ENCODE results near the gene COPZ2. TPM values are rescaled to one million over a fixed set of nuclear protein-coding genes. Genes with fewer than 3 reads are reported as not detected.

COPZ2 gene
- total RNA-seq, 1 donor from 2014 or later, result 0.30 TPM

GRCh38 chr17:48056879-48057278 is 19.3 kb upstream of the COPZ2 start:
- Mint-ChIP-seq H3K27ac (peak overlapping the region; percentile 42), H3K4me3 (peak overlapping the region; percentile 24), H3K27me3 (ENCODE audit: insufficient read depth, low read depth) (peaks cover 9% of the 10 kb centered on the region), H3K4me1 (peaks cover 41% of the 10 kb centered on the region), H3K36me3 (peaks cover 46% of the 10 kb centered on the region), H3K9me3 (no peaks in the 10 kb centered on the region)
- Histone ChIP-seq H3K27me3 (no peaks in the 10 kb centered on the region), H3K9me3 (ENCODE audit: low read depth) (no peaks in the 10 kb centered on the region), H2AFZ (replicated peaks) (no peak overlapping the region), H3F3A (ENCODE audit: low read depth) (peaks cover 25% of the 10 kb centered on the region), H3K27ac (no peak overlapping the region), H3K79me2 (ENCODE audit: low read depth) (peaks cover 53% of the 10 kb centered on the region), H3K4me1 (peaks cover 26% of the 10 kb centered on the region), H3K4me3 (no peak overlapping the region), H3K9ac (no peak overlapping the region), H4K20me1 (ENCODE audit: low read depth) (peaks cover 76% of the 10 kb centered on the region), H3K36me3 (no peaks in the 10 kb centered on the region), H3K4me2 (no peak overlapping the region)
- TF ChIP-seq, protein P1, sequence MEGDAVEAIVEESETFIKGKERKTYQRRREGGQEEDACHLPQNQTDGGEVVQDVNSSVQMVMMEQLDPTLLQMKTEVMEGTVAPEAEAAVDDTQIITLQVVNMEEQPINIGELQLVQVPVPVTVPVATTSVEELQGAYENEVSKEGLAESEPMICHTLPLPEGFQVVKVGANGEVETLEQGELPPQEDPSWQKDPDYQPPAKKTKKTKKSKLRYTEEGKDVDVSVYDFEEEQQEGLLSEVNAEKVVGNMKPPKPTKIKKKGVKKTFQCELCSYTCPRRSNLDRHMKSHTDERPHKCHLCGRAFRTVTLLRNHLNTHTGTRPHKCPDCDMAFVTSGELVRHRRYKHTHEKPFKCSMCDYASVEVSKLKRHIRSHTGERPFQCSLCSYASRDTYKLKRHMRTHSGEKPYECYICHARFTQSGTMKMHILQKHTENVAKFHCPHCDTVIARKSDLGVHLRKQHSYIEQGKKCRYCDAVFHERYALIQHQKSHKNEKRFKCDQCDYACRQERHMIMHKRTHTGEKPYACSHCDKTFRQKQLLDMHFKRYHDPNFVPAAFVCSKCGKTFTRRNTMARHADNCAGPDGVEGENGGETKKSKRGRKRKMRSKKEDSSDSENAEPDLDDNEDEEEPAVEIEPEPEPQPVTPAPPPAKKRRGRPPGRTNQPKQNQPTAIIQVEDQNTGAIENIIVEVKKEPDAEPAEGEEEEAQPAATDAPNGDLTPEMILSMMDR (IDR thresholded peaks at IDR 0.05), result no peak
- TF ChIP-seq EZH2phosphoT487 (IDR thresholded peaks at IDR 0.05), result no peak
- no peak for TF ChIP-seq EZH2 (IDR thresholded peaks at IDR 0.05)
- DNase-seq (ENCODE audit: low spot score), result no peak

- Mint-ChIP-seq H3K27ac (peak overlapping the region; percentile 86), H3K4me1 (peaks cover 46% of the 10 kb centered on the region), H3K9me3 (no peaks in the 10 kb centered on the region), H3K4me3 (peak overlapping the region; percentile 82), H3K36me3 (peaks cover 42% of the 10 kb centered on the region), H3K27me3 (ENCODE audit: insufficient read depth, low read depth) (peaks cover 12% of the 10 kb centered on the region)
- Histone ChIP-seq H3K4me3 (no peak overlapping the region), H3K4me2 (peak overlapping the region; percentile 94), H3K27me3 (no peaks in the 10 kb centered on the region), H3K36me3 (no peaks in the 10 kb centered on the region), H3K79me2 (ENCODE audit: low read depth) (peaks cover 59% of the 10 kb centered on the region), H3K27ac (no peak overlapping the region), H3K9ac (no peak overlapping the region), H3K4me1 (peaks cover 29% of the 10 kb centered on the region), H3F3A (ENCODE audit: low read depth) (peaks cover 28% of the 10 kb centered on the region), H2AFZ (replicated peaks) (no peak overlapping the region), H3K9me3 (ENCODE audit: low read depth) (no peaks in the 10 kb centered on the region), H4K20me1 (ENCODE audit: low read depth) (peaks cover 79% of the 10 kb centered on the region)
- DNase-seq (ENCODE audit: low spot score), result no peak
- TF ChIP-seq EZH2phosphoT487 (IDR thresholded peaks at IDR 0.05) (no peak), EZH2 (IDR thresholded peaks at IDR 0.05) (no peak)
- TF ChIP-seq, protein P1 (IDR thresholded peaks at IDR 0.05), result no peak
These were observed 18.7 kb upstream of the COPZ2 start for GRCh38 chr17:48056246-48056745.

DNA sequence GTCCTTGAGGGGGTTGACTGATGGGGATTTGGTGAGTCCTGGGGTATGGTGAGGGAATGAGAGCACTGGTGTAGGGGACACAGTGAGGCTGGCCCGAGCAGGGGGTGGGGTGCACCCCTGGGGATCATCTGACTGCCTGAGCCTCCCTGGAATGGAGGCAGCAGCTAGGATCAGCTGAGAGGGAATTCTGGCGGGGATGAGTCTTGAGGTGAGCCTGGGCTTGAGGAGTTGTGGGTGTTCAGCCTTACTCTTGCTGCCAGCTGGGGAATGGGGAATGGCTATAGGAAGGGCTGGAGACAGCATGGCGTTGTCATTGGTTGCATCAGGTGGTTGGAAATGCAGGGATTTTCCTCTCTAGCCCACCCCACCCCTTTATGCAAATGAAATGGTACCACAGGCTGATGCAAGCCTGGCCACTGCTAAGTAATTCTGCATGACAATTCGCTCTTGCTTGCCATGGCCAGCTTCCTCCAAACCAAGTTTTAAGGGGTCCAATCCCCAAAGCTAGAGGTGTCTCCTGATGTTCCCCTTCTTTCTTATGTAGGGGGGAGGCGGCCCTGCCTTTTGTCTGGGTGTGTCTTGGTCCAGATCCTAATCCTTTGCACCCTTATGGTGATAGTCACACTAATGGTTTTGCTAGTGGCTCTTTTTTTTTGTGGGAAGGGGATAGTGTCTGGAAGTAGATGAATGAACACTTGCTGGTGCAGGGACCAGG is 18.1 kb upstream of the COPZ2 start:
- peaks cover 34% of the 10 kb centered on the region for H3F3A ChIP-seq (ENCODE audit: low read depth)
- peaks cover 65% of the 10 kb centered on the region for H3K79me2 ChIP-seq (ENCODE audit: low read depth)
- no peak overlapping the region for H3K9ac ChIP-seq
- peaks cover 82% of the 10 kb centered on the region for H4K20me1 ChIP-seq (ENCODE audit: low read depth)
- Mint-ChIP-seq H3K36me3 (peaks cover 40% of the 10 kb centered on the region), H3K27ac (peak overlapping the region; percentile 86), H3K4me1 (peaks cover 52% of the 10 kb centered on the region), H3K27me3 (ENCODE audit: insufficient read depth, low read depth) (peaks cover 12% of the 10 kb centered on the region), H3K4me3 (peak overlapping the region; percentile 82), H3K9me3 (no peaks in the 10 kb centered on the region)
- H3K4me2 ChIP-seq, result peak overlapping the region; percentile 94
- peak; percentile 33 for DNase-seq (ENCODE audit: low spot score)
- H3K36me3 ChIP-seq, result no peaks in the 10 kb centered on the region
- TF ChIP-seq EZH2phosphoT487 (IDR thresholded peaks at IDR 0.05), result no peak
- TF ChIP-seq, protein P1 (IDR thresholded peaks at IDR 0.05), result no peak
- no peak for TF ChIP-seq EZH2 (IDR thresholded peaks at IDR 0.05)
- peaks cover 32% of the 10 kb centered on the region for H3K4me1 ChIP-seq
- H2AFZ ChIP-seq (replicated peaks), result no peak overlapping the region
- no peak overlapping the region for H3K27ac ChIP-seq
- no peaks in the 10 kb centered on the region for H3K27me3 ChIP-seq
- H3K4me3 ChIP-seq, result peak overlapping the region; percentile 61
- H3K9me3 ChIP-seq (ENCODE audit: low read depth), result no peaks in the 10 kb centered on the region
